GM18505 (cell line): ENCODE results near the gene DCAF7.

ENCODE experiments used
- ATAC-seq: cut with Tn5 transposase; IDR thresholded peaks from one replicate; pipeline ENCODE4 v1.9.1; 2021; ENCODE audit not compliant: unreplicated experiment
- POLR2A ChIP-seq: IDR thresholded peaks from 4 replicates; pipeline ENCODE4 v1.6.1; 2011; ENCODE audit warnings: borderline replicate concordance; ENCODE audit not compliant: insufficient read depth, insufficient read length; ENCODE audit errors: extremely low read depth

The DCAF7 gene

DNA sequence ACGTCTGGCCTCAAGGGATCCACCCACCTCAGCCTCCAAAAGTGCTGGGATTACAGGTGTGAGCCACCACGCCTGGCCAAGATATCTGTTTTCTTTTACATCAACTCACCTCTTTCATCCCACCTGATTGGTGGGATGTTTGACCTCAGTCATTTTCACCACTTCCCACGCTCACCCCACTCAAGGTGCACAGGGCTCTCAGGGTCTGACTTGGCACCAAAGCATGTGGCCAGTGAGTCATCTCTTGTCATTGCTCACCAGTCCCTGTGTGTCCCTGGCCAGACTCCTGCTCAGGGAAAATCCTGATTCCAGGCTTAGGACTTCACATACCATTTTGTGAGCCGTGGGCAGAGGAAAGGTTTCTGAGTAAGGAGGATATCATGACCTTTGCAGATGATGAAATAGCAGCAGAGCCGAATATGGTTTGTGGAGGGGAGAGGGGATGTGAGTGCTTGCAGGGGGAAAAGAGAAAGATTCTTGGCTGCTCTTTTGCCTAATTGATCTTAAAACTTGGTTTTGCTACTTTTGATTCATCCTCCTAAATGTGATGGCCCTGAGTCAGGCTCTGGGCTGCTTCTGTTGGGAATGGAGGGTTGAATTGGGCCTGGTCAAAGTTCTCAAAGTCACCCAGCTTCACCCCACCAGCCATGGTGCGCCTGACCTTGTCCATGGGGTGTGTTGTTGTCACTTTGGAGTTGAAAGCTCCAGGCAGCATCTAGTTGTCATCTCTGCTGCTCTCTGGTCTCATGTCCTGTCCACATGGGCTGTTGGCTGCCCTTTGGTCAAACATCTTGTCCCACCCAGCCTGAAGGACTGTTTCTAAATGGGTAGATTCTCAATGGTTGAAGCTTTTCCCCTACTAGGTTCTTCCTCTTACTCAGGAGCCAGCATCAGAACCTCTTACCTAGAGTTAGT is 33.1 kb upstream of the DCAF7 start:
- ATAC-seq, result no peak
- TF ChIP-seq POLR2A, result no peak

DNA sequence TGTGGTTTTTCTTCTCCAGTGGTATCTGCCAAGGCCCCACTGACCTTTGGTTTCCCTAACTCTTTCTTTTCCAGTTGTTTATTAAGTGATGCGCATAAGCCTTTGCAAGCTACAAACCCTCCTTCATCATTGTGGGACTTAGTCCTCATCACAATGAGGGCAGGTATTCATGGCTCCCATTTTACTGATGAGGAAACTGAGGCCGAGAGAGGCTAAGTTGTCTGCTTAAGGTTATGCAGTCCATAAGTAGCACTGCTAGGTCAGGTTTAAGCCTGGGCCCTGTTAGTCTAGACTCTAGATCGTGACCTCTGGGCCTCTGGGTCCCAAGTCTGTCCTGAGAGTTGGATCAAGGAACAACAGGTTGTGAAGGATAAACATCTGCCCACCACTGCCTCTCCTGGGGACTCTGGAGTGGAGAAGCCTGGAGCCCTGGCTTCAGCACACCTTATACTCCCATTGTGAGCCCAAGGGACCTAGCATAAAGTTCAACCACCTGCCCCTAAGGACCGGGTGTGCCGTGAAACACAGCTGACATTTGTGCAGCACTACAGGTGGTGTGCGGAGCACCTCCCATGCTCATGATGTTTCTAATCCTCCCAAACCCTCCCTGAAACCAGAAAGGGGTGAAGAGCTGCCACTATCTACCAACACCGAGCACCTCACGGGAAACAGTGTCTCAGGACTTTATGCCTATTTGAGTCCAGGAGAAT is 32.3 kb upstream of the DCAF7 start:
- TF ChIP-seq POLR2A, result no peak
- no peak for ATAC-seq

DNA sequence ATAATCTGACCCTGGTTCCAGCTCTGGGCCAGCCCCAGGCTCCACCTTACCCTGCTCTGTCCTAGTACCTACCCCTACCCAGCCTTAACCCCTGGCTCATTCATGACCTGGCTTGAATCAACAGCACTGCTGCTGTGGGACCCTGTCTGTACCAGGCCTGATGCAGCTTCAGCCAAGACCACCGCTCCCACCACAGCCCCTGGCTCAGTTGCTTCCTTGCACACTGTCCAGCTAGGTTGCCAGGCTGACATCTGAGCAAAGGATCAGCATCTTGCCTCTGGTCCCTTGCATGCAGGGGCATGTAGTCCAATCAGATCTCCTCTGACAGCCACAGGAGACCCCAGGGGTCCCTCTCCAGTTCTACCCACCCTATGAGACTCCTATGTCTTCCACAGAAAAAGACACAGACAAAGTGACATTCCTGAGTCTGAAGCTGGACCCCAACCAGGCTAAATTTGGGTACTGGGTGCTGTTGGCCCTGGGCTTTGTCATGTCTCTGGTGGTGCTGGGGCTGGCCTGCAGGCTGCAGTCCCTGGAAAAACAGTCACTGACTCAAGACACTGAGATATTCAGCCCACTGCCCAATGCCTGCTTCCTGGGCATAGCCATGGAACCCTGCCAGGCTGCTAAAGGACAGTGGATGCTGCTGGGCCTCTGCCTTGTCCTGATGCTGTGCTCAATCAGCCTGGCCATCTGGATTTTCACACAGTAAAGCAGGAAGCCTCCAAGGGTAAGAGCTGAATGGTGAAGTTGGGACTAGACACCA is 31.0 kb upstream of the DCAF7 start:
- ATAC-seq, result no peak

GRCh38 chr17:63519972-63520882 is 30.1 kb upstream of the DCAF7 start:
- TF ChIP-seq POLR2A, result no peak
- ATAC-seq, result no peak

More for the DNA sequence above, 31.0 kb upstream of the DCAF7 start:
- no peak for TF ChIP-seq POLR2A

GRCh38 chr17:63523253-63523855 is 26.9 kb upstream of the DCAF7 start, which contains the start of gene KCNH6:
KCNH6 (plus strand) TSS chr17:63523358; CDS start chr17:63523414, 56 bp downstream.
- no peak for TF ChIP-seq POLR2A
- no peak for ATAC-seq

GRCh38 chr17:63524051-63524450 is 26.2 kb upstream of the DCAF7 start:
- ATAC-seq, result no peak

GRCh38 chr17:63525190-63525946 is 24.9 kb upstream of the DCAF7 start:
- ATAC-seq, result no peak
- no peak for TF ChIP-seq POLR2A

More at GRCh38 chr17:63524051-63524450, 26.2 kb upstream of the DCAF7 start:
- TF ChIP-seq POLR2A, result no peak

- ATAC-seq, result no peak
These were observed 23.4 kb upstream of the DCAF7 start for GRCh38 chr17:63526861-63527260.

GRCh38 chr17:63528183-63528582 is 22.1 kb upstream of the DCAF7 start:
- no peak for TF ChIP-seq POLR2A
- no peak for ATAC-seq

More at GRCh38 chr17:63526861-63527260, 23.4 kb upstream of the DCAF7 start:
- no peak for TF ChIP-seq POLR2A

DNA sequence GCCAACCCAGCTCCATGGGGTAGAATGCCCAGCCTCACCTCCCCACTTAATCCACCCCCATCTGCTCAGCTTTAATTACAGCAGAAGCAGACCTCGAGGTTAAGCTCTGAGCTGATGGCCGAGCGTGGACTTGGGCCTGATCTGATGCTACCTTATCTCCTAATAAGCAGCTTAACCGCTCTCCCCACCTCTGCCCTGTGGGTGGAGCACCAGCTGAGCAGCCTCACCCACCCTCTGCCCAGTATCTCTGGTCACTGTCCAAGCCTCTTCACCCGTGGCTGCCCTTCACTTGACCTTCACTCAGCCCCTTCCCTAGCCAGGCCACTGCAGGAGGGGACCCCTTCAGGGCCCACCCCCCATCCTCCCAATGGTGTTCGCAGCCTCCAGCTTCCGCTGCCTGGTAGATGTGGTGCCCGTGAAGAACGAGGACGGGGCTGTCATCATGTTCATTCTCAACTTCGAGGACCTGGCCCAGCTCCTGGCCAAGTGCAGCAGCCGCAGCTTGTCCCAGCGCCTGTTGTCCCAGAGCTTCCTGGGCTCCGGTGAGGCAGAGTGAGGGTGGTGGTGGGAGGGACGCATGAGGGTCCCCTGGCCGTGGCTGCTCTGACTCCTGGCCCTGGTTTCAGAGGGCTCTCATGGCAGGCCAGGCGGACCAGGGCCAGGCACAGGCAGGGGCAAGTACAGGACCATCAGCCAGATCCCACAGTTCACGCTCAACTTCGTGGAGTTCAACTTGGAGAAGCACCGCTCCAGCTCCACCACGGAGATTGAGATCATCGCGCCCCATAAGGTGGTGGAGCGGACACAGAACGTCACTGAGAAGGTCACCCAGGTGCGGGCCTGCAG is 20.3 kb upstream of the DCAF7 start:
- no peak for ATAC-seq
- no peak for TF ChIP-seq POLR2A
